ENCODE results near the gene TOP2B.

Gene TOP2B, protein sequence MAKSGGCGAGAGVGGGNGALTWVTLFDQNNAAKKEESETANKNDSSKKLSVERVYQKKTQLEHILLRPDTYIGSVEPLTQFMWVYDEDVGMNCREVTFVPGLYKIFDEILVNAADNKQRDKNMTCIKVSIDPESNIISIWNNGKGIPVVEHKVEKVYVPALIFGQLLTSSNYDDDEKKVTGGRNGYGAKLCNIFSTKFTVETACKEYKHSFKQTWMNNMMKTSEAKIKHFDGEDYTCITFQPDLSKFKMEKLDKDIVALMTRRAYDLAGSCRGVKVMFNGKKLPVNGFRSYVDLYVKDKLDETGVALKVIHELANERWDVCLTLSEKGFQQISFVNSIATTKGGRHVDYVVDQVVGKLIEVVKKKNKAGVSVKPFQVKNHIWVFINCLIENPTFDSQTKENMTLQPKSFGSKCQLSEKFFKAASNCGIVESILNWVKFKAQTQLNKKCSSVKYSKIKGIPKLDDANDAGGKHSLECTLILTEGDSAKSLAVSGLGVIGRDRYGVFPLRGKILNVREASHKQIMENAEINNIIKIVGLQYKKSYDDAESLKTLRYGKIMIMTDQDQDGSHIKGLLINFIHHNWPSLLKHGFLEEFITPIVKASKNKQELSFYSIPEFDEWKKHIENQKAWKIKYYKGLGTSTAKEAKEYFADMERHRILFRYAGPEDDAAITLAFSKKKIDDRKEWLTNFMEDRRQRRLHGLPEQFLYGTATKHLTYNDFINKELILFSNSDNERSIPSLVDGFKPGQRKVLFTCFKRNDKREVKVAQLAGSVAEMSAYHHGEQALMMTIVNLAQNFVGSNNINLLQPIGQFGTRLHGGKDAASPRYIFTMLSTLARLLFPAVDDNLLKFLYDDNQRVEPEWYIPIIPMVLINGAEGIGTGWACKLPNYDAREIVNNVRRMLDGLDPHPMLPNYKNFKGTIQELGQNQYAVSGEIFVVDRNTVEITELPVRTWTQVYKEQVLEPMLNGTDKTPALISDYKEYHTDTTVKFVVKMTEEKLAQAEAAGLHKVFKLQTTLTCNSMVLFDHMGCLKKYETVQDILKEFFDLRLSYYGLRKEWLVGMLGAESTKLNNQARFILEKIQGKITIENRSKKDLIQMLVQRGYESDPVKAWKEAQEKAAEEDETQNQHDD (N-terminal part only)

DNA sequence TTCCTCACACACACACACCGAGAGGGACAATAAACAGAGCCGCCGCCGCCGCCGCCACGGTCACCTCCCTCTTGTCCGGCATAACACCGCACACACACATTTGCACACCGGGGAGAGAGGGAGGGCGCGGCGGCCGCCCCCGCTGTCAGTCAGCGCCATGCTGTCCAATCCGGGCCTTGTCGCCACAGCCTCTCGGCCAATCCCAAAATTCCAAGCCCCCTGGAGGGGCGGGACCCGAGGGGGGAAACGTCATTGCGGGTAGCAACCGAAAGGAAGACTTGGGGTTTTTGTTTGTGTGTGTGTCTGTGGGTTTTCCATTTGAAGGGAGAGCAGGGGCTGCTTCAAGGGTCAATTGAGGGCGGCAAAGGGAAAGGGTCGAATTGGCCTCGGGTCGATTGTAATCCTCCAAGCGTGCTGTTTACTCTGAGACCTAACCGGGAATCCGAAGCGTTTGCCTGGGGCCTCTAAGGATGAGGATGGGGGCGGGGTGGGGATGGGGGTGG, at the start of gene TOP2B:
TOP2B (minus strand) TSS at position 96 of the 503 bp plus-strand sequence. CDS start 610 bp downstream, outside the sequence.
- peak; percentile 34 to 84 for DNase-seq

DNA sequence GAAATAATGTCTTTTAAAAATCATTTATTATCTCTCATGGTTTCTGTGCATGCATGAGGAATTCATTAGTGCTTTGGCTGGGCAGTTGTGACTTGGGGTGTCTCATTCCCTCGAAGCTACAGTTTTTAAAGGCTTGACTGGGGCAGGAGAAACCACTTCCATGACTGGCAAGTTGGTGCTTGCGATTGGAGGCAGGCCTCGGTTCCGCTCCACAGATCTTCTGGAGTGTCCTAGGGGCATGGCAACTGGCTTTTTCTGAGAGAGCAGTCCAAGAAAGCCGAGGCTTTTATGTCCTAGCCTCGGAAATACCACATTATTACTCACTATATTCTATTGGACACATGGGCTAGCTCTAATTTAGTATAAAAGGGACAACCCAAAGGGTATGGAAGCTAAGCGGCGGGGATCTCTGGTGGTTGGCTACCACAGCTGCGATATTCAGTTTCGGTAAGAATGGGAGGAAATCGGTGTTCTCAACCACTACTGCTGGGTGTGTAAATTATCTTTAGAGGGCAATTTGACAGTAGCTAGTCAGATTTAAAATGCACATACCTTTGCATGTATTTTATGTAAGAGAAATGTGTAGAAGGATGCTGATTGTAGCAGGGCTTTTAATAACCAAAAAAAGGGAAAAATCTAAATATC, 48.8 kb upstream of the TOP2B start:
- no peak for DNase-seq

DNA sequence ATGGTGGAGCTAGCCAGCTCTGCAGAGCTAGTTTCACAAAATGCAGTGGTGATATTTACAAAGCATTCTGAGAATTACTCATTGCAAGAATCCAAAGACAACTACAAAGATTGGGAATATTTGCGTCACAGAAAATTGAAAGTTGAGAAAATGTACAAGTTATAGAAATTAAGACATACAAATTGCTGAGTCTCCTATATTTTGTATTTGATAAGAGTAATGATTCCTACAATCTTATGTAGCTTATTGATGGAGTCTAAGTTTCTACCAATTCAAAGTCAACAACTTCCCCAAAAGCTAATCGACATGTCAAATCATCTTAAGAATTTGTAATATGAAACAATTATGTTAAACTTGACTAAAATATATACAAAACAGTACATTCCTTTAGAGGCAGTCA, 46.4 kb upstream of the TOP2B start:
- no peak for DNase-seq

DNA sequence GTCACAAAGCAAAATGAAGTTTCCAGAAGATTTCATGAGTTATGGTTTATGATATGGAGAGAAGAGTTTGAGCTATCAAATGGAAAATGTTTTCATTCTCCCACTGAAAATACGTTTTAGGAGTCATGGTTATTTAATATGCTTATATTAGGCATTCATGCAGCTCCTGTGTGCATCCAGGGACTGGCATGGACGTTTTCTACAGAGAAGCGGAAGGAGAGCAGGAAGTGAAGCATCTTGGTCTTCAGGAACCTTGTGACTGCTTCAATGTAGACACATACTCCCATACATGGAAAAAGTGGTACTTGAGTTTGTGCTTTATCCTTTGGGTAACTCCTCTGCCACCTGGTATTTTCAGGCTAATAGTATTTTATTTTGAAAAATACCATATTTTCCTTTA, 43.3 kb upstream of the TOP2B start:
- DNase-seq: no peak

DNA sequence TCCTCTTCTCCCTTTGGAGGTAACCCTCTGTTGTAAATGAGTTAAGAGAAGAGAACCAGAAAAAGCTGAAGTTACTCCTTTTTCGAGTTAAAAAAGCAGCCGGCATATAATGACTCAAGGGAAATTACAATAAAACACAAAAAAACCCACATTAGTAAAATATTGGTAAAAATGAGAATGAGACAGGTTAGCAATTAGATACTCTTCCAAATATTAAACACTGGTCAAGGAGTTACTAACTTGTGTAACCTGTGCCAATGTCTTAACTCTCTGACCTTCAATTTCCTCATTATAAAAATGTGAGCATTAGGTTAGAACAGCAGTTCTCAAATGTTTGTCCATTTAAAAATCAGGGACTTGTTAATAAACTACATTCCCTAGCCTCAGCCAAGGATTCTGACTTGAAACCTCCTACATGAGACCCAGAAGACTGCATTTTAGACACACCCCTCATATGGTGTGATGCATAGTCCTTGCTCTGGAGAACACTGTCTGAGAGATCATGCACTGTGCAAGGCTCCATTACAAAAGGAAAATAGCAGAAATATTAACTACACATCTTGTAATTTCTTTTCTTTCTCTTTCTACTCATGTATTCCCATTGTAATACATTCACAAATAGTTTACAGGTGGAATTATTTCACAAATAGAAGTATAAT, 42.7 kb upstream of the TOP2B start:
- no peak for DNase-seq

DNA sequence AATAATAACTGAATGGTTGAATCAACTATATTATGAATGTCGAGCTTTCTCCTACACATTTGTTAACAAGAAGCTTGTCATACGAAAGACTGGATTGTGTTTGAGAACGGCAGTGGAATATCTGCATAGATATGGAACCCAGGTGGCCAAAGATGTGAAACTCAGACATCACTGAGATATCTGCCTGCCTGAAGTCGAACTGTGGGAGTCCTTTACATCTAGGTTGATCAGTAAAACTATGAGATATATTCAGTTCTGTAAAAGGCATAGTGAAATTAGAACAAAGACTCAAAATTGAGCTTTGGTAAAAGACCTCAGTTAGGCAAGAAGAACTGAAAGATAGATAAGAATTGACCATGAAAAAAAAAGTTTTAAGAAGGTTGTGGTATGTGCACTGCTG, 41.5 kb upstream of the TOP2B start:
- DNase-seq: no peak

DNA sequence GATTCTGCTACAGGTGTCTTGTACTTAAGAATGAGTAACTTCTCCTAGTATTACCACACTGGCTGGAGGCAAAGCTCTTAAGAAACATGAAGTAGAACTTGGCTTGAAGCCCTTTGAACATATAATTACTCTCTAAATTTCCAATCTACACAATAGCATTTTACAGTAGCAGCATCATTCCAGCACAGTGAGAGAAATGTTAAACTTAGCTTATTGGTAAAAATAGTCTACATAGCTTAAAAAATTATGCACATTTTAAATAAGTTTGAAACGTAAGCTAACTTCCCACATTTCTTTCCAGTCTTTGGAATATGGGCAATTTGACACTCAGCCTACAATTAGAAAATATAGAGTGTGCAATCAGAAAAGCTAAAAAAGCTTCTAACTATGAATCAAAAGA, 32.8 kb upstream of the TOP2B start:
- no peak for DNase-seq

DNA sequence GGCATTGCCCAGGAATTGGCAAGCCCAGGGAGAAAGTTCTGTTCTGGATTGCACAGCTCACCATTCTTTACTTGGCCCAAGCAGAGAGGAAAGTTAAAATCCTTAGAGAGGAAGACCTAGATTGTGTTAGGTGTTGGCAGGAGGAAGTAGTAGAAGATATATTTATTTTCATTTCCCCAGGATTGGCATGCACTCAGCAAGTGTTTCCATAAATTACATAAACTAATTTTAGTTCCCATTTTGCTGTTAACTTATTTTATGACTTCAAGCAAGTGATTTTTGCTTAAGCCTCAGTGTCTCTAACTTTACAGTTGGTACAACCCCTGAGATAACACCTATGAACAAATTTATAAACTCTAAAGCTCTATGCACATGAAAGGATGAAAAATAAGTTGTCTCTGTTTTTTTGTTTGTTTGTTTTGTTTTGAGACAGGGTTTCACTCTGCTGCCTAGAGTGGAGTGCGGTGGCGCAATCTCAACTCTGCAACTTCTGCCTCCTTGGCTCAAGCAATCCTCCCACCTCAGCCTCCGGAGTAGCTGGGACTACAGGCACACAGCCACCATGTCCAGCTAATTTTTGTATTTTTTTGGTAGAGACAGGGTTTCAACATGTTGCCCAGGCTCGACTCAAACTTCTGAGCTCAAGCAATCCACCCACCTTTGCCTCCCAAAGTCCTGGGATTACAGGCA, 31.2 kb upstream of the TOP2B start:
- DNase-seq: no peak

DNA sequence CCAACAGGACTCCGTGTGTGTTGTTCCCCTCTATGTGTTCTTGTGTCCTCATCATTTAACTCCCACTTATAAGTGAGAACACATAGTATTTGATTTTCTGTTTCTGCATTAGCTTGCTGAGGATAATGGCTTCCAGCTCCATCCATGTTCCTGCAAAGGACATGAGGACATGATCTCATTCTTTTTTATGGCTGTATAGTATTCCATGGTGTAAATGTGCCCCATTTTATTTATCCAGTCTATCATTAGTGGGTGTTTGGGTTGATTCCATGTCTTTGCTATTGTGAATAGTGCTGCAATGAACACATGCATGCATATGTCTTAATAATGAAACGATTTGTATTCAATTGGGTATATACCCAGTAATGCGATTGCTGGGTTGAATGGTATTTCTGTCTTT, 28.5 kb upstream of the TOP2B start:
- DNase-seq: no peak

DNA sequence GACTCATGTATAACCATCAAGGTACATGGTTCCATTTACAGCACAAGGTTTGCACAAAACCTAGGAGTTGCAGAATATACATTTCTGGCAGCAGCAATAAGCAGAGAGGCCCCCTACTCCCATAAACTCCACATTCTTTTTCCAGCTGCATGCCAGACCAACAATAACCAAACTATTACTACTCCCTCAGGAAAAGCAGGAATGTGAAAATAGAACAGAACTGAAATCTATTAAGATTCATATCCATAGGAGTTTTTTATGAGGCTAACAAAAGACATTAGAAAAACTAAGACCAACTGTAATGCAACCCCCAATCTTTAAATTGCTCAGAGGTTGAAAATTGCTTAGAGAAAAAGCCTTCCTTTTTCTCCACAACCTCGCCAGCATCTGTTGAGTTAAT, 27.6 kb upstream of the TOP2B start:
- DNase-seq: no peak

DNA sequence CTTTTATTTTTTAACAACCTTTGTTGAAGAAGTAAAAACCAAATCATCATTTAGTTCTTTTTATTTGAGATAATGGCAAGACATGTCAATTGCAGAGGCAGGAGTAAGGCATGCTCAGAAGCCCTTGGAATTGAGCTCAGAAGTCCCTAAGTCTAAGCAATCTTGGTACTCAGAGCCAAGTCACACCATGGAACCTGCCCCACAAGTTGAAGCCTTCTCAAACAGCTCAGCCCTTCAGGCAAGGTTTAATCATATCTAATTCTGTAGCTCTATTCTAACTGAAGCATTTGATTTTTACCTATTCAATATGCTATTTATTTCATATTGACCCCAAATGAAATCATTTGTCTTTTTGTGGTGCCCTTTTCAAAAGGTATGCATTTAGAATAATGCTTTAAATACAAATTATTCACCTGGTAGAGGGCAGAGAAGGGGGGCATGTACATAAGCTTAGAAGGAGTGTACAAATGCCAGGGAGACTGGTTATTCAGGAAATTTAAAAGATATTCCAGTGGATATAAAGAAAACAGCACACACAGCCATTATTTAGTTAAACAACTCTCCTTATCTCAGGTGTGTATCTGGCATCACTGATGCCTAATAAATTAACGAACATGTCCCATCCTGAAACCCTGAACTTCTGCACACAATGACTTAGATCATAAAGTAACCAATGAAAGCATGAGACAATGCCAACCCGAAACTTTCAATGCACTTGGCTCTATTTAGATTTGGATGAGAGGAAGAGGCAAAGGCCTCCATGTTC, 26.2 kb upstream of the TOP2B start:
- no peak for DNase-seq

DNA sequence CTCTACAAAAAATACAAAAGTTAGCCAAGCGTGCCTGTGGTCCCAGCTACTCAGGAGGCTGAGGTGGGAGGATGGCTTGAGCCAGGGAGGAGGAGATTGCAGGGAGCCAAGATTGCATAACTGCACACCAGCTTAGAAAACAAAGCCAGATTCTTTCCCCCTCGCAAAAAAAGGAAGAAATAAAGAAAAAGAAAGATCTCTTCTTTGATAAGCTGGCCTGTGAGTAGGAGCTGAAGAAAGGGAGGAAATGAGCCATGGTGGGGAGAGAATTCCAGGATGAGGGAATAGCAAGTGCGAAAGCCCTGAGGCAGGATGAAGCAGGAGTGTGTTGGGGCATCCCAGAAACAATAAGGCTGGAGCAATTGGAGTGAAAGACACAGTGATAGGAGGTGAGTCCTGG, 24.5 kb upstream of the TOP2B start:
- no peak for DNase-seq

DNA sequence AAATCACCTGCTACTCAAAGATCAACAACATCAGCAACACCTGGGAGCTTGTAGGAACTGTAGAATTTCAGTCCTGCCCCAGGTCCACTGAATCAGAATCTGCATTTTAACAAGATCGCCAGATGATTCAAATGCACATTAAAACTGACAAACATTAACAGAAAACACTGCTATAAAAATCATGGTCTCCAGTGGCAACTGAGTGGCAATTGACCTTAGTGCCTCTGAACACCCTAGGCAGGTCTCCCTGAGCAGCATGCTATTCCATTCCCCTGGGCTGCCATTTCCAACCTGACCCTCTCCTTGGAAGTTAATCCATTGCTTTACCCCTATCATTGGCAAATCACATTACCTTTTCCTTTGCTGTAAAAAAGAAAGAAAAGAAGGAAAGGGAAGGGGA, 23.0 kb upstream of the TOP2B start:
- DNase-seq: no peak

DNA sequence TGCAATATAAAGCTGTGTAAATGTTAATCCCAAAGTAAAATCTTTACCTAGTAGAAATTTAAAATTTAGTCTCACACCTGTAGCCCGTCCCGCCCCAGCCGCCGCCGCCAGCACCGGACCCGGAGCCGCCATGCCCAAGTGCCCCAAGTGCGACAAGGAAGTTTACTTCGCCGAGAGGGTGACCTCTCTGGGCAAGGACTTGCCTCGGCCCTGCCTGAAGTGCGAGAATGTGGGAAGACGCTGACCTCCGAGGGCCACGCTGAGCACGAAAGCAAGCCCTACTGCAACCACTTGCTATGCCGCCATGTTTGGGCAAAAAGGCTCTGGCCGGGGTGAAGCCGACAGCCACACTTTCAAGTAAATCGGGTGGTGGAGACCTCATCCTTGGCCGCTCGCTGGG, 22.1 kb upstream of the TOP2B start:
- no peak for DNase-seq

DNA sequence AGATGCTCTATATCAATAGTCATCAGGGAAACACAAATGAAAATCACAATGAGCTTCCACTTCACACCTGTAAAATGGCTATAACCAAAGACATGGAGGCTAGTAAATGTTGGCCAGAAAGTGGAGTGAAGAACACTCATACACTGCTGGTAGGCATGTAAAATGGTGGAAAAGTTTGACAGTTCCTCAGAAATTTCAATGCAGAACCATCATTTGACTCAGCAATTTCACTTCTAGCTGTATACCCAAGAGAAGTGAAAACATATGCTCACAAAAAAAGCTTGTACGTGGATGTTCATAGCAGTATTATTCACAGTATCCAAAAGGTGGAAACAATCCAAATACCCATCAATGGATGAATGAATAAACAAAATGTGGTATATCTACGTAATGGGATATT, 19.2 kb upstream of the TOP2B start:
- DNase-seq: no peak

DNA sequence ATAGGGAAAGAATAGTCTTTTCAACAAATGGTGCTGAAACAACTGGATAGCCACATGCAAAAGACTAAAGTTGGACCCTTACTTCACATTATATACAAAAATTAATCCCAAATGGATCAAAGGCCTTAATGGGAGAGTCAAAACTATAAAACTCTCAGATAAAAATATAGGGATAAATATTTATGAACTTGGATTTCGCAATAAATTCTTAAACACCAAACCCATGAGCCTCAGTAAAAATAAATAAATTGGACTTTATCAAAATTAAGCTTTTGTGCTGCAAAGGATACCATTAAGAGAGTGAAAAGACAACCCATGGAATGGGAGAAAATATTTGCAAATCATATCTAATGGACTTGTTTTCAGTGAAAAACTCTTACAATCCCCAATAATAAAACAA, 18.7 kb upstream of the TOP2B start:
- DNase-seq: no peak

DNA sequence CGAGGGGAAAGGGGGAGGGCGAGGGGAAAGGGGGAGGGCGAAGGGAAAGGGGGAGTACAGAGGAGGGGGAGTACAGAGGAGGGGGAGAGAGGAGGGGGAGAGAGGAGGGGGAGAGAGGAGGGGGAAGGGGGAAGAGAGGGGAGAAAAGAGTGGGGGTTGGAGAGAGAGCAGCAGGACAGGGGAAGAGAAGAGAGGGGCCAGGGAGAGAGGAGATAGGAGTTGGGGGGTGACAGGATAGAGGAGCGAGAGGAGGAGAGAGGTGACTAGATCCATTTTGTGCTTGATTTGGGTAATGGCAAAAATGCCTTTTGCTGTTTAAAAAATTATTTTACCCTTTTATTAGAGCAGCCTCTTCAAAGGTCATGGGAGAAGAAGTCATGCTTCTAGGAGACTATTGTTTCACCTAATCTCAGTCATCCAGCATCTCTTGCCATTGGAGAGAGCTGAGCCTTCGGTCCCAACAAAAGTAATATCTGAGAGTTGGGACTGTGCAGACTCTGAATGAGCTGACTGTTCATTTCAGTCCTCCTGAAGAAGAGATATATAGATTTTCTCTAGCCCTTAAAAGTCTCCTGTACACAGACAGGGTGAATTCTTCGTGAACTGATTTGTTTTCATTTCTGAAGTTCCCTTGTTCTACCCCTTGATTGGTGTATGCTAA, 15.1 kb upstream of the TOP2B start:
- DNase-seq: no peak

DNA sequence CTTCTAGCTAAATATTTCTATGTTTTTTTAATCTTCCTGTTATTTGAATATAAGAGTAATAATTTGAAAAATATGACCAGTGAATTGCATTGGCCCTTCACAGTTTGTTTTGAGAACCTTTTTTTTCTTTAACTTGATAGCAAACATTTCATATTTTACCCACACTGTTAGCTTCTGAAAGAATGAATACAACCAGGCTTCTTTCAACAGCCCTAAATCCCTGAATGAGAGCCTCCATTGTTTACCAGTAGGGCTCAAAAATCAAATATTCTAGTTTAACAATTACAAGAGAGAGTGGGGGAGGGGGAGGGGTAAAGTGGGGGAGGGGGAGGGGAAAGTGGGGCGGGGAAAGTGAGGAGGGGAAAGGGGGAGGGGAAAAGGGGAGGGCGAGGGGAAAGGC, 14.5 kb upstream of the TOP2B start:
- no peak for DNase-seq

DNA sequence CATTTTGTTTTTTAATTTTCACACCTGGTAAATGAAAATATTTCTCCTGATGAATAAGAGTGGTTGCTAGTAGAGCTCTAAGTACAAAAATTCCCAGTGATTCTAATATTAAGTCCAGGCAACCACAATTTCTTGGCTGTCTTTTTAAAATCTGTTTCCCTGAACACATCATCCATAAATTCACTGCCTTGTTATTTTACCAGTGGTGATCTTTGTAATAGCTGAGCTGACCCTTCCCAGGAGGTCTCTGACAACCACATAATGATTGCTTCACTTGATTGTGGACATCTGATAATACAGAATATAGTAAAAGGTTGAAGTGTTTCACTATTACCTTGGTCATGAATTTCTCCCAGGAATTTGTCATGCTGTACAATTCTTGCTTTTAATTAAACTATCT, 13.9 kb upstream of the TOP2B start:
- DNase-seq: no peak

DNA sequence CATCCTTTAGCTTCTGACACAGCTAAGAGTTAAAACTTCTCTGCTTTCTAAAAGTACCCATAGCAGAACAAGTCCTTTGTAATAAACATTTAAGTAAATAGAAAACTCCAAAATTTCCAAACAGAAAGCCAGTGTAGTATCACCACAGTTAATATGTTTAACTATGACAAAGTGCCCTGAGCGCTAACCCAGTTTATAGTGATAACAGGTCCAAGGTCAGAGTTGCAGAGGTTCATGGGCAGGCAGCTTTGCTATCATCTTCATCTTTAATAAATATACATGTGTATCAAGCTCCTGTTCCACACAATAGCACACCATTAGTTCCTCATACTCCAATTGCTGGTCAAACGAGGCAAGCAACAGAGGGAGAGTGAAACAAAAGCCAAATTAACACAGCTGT, 12.4 kb upstream of the TOP2B start:
- no peak for DNase-seq
